AG20443 (cell line): ENCODE measurements around the gene FBXW8.
A peak's percentile ranks its signal among the peaks of the same experiment; 100 is the strongest.

Experiments
- DNase-seq: peaks from one replicate; pipeline ENCODE4 v3.0.0; 2012; ENCODE audit warnings: low spot score, mixed read lengths

The FBXW8 gene

DNA sequence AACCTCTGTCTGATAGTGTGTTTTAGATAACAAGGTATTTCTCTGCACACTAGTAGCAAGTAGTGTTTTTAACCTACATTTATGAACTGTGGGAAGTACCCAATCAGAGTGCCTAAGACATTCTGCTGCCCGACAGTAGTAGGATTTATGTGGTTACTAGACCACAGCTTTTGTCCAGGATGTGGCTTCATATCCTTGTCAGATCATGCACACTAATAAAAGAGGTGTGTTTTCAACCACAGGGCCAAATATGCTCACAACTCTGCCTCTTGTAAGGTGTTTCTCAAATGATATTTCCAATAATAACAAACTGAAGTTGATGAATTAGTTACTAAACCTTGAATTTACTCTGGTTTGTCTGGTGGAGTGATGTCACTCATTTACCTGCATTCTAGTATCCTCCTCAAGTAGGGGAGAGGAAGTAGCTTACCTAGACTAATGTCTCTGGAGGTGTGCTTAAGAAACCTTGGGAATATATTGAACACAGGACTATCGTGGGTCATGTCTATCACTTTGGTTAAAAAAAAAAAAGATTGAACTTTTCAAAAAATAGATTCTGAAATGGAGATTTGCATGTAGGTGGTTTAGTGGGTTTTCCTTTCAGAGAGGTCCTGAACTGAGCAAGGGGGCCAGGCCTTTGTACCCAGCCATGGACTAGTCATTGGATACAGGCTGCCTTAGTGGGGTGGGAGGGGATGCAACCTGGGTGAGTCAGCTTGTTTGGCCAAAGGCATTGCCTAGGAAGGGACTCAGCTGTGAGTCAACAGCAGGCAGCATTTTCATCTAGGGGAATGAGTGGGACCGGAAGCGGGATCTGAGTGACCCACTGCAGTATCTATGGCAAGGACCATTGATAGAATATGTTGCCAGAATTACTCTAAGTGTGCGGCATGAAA is 14.1 kb downstream of the FBXW8 start:
- DNase-seq: peak; percentile 82

DNA sequence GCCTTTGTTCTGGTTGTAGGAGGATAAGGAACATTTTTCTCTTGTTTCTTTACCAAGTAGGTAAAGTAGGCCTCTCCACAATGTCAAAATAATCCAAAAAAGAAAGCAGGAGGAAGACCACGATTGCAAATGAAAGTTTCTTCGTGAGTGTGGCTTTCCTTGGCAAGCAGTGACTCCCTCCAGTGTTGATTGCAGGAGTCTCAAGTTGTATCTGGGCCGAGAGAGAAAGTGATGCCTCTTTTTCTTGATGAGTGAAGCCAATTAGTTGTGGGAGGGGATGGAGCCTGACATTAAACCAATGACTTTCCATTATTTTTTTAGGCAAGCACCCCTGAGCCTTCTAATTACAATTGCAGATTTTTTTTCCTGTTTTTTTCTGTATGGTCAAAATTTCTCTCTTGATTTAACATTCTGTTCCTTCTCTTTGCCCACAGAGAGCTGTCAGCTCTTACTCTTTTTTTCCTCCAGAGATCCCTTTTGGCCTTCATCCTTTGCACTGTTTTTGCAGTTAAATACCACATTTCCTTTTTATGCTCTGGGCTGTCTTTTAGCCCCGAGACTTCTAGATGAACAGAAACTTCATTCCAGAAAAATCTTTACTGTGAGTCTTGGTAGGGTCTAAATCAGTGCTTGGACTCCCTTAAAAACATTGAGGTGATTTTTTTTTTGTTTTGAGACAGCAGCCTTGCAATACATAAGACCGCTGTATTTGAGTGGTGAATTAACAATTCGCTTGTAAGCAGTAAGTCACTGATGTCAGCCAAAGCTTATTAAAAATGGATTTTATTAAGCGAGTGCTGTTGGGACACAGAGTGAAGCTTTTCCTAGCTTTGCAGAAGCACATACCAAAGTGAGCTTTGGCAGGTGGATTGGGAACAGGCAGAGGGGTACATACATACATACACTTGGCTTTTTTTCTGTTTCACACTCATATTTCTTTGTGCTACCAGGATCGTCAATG is 15.8 kb downstream of the FBXW8 start:
- DNase-seq: no peak

DNA sequence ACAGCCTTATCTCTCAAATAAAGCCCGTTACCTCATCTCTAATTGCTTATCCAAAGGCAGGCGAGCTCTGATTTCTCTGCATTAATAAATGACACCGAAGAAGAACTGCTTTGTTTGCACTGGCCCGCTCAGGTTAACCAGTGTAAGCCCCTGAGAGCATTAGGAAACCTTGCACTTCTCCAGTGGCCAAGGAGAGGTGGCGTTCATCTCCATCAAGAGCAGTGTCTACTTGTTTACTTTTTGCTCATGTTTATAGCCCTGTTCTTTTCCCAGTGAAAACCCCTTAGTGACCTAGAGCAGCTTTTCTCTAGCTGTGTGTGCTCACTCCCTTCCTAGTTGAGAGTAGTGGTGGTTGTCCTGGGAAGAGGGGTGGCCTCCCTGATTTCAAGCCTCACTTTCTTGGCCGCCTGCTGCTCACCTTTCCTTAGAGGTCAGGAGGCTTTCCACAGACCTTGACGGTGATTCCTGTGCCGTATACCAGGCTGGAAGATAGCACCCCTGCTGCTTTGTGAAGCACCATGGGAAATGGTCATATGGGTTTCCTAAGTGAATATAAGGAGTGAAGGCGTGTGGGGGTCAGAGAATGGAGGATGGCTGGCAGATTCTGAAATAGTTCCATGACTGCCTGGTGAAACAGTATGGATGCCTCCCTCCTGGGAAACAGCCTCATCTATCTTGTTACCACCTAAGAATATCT is 16.6 kb downstream of the FBXW8 start:
- no peak for DNase-seq

DNA sequence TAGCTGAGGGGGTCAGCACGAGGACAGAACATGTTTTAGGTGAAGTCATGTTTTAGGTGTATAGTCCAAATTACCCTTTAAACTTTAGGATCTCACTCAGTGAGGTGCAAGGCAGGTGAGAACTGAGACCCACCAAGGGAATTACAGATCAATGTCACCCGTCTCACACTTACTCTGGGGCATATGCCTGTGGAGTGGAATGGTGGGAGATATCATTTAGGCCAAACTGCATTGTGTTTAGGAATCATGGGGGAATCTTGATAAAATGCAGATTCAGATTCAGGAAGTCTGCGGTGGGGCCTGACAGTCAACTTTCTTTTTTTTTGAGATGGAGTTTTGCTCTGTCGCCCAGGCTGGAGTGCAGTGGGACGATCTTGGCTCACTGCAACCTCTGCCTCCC is 17.8 kb downstream of the FBXW8 start:
- no peak for DNase-seq

DNA sequence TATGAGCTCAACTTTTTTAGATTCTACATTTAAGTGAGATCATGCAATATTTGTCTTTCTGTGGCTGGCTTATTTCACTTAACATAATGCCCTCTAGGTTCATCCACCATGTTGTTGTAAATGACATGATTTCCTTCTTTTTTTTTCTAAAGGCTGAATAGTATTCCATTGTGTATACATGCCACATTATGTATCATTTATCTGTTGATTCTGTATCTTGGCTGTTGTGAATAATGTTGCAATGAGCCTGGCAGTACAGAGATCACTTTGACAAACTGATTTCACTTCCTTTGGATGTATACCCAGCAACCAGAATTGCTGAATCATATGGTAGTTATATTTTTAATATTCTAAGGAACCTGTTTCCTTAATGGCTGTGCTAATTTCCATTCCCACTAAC is 19.1 kb downstream of the FBXW8 start:
- no peak for DNase-seq

DNA sequence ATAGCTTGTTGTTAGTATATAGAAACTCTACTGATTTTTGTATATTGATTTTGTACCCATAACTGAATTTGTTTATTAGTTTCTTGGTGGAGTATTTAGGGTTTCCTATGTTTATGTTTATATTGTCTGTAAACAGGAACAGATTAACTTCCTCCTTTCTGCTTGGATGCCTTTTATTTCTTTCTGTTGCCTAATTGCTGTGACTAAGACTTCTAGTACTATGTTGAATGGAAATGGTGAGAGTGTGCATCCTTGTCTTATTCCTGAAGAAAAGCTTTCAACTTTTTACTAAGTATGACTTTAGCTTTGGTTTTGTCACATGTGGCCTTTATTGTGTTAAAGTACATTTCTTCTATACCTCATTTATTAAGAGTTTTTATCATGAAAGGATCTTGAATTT is 20.9 kb downstream of the FBXW8 start:
- DNase-seq: no peak

DNA sequence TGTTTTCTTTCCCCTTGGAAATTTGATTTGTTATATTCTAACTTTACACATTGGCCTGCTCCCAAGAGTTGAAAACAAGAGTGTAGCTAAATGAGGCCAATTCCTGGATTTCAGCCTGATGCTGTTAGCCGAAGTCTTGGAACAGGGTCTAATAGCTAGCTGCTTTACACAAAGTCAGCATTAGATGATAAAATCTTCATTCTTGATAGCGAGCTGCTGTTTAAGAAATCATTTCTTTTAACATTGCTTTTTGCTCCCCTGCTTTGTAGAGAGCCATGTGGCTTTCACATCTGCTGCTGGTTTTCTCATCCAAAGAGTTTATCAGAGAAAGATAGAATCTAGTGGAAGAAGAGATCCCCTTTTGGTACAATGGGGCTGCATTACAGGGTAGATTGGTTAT is 22.3 kb downstream of the FBXW8 start:
- no peak for DNase-seq

DNA sequence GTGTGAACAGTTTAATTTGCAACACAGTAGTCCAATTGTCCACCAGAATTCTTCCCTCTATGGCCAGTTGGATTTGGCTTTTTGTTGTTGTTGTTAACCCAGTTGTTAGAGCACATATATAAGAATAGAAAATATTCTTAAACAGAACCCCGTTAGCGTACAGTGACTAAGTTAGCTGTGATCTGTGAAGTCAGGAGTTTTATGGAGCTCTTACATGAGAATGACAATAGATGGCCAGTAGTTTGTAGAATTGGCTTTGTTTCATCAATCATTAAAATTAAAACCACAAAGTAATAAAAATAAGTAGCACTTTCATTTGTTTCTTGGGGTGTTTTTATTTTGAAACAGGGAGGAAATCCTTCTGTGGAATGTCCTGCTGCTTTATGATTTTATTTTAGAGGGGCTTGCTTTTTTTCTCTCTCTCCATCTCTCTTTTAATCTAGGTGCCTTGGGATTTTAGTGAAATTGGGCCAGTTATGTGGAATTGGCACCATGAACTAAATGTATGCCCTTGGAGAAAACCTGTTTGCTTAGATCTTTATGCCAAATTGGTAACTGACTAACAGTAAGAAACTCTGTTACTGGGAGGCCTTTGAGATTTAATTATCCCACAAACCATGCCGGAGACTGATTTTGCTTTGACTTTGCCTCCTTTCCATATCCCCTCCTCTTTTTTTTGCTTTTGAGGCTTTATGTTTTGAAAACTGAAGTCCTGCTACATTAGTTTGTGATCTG is 22.9 kb downstream of the FBXW8 start:
- no peak for DNase-seq

DNA sequence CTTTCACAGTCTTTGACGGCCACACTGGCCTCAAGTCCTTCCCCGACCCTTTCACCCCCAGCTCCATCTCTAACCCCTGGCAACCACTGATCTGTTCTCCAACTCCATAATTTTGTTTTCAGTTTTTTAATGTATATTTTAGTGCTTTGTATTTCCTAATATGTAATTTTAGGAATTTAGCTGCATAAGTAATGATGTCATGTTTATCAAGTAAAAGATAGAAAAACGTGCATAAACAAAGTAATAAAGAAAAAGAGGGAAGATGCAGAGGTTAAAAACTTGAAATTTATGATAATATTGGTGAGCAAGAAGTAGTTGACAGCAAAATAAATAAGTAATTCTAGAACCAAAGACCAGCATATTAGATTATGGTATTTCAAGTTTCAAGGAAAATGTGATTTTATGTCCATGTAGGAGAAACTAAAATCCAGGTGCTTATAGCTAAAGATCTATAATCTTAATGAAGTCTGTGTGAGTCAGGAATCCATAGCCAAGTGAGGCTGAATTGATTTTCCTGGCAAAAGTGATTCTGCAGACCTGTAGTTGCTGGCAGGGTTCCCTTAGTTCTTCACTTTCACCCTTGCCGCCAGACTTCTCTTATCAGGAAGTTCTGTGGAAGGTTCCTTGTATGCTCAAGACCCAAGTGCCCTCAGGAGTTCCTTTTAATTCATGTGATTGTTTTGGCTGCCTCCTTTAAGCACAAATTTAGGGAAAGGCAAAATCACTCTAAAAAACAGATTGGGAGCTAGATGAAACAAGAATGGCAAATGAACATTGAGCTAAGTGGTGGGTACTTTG is 24.4 kb downstream of the FBXW8 start:
- no peak for DNase-seq

DNA sequence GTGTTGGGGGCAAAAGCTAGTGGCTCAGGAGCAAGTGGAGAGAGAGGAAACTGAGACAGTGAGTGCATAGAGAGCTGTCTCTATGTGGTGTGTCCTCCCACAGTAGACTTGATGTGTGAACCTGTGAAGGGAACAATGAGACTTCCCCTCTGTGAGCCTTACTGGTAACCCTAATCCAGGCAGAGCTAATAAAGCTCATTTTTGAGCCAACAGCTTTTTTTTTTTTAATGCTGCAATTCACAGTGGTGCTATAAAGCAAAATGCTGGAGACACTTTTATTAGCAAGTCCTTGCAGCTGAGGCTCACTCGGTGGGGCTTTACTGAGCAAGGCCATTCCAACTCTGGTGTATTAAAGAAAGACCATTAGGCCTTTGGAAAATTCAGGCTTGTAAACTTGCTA is 26.9 kb downstream of the FBXW8 start:
- DNase-seq: no peak

DNA sequence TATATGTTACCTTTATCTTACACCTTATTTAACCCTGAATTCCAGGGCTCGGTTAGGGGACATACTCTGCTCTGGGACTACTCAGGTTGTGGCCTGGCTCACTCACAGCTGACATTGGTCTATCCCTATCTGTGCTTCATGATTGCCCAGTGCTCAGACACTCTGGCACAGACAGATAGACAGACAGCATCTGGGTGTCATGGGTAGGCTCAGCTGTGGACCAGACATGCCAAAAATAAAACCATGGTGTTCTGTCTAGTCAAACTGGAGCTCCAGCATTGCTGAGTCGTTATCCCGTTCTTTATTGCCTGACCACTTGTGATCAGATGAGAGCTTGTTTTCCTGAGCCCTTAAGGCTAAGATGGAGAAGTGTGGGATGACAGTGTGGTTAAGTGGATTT is 29.0 kb downstream of the FBXW8 start:
- DNase-seq: no peak

DNA sequence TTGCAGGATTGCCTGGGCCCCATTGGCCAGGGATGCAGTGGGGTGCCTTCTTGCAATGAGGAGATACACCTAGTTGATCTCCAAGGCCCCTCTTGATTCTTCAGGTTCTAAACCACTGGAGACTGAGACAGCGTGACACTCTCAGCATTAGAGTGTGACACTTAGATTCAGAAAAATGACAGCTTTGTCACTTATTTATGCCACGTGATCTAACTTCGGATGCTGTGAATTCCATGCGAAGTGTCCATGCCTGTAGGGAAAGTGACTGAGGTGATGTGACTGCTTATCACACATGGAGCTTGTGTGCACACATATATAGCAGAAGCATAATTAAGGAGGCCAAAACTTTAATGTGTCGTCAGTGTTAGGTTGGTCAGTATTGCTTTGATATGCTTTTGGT is 30.4 kb downstream of the FBXW8 start:
- DNase-seq: no peak

DNA sequence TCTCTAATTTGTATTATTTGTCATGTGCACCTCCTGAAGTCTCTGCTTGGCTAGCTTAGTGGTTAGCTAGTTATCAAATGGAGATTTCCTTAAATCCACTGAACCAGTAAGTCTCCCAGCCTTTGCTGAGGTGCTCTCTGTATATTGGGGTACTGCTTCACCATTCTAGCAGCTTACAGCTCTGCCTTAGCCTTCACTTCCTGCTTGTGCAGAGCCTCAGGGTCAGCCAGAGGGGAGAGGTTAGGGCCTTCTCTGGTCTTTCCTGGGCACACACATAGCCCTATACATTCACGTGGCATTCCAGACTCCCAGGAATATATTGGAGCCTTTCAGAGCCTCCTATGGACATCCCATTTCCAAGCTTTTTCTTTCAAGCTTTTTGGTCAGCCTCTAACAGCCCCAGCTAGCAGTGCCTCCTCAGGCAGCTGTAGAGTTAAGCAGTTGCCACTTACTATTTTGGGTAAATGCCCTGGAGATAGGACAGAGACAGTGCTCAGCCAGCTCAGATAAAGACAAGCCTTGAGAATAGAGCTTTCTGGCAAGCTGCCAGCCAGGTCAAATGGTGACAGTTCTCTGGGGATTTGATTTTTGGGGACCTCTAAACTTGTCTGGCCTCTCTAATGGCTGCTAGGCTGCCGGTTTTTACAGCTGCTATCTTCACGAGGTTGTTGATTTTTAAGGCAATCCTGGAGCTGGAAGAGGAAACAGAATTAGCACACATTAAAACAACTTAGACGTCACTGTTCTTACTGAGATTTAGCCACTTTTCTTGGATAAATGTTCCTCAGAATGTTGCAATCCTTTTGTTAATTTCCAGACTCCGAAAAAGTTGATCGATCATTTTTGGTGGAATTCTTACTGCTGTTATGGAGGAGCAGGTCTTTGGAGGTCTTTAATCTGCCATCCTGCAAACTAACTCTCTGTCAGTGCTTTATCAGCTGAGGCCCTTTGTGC is 32.9 kb downstream of the FBXW8 start:
- DNase-seq: no peak

DNA sequence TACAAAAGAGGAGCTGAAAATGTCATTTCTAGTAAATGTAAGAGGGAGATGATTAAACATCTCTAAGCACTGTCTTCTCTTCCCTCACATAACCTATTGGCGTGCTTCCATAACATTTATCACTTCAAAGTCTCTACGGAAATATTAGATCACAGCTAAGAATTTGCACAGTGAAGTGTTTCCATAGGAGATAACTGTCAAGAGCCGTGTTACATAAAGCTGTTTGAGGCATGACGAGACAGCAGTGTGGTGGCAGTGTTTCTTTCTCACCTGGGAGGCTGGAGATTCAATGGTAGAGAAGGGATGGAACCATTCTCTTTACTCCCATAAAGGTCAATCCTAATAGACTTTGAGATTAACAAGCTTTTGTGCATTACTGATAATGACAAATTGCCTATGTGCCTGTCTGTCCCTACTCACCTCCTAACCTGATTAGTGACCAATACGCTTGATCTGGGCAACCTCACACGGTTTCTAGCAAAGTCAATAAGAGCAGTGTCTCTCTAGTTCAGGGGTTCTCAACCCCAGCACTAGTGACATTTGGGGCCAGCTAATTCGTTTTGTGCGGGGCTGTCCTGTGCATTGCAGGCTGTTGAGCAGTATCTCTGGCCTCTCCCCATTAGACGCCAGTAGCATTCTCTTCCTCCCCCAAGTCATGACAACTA is 35.3 kb downstream of the FBXW8 start:
- DNase-seq: no peak

DNA sequence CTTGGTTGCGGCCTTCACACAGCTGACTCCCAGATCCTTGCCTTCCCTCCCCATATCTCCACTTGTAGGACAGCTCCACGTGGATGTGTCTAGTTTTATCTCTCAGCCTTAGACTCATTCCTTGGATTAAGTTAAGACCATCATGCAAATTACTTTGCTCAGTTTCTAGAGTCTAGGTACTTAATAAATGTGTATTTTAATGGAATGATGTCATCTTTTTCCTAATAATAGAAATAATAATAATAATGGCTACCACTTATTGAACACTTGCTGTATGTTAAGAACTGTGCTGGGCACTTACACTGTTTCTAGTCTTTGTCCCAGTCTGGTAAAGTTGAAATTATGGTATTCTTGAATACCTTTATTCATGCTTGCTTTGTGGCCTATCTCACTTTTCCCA is 37.5 kb downstream of the FBXW8 start:
- DNase-seq: no peak

DNA sequence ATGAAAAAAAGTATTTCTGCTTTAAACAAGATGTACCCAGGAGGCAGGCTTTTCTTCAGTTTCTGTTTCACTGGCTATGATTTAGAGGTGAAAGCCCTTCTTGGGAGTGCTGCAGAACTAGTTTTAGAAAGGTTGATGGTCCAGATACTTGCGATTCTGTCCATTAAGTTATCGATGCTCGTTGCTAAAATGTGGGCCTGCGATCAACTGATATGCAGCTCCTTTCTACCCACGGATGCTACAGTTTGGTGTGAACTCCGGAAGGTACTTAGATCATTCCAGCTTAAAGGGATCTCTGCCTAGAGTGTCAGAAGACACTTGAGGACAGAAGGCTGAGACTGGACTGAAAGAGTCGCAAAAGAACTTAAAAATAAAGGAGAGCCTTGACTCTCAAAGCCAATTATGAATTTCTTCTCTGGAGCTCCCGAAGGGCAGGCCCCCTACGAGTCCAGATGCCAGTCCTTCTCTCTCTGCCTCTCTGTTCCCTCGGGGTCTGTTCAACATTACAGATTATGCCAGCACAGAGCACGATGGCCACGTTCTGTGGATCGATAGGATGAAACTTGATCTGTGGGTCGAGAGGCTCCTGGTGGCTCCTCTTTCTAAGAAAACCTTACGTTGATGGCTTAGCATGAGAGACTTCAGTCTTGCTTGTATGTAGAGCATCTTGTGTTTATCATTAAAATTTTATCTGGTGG is 40.0 kb downstream of the FBXW8 start:
- no peak for DNase-seq

DNA sequence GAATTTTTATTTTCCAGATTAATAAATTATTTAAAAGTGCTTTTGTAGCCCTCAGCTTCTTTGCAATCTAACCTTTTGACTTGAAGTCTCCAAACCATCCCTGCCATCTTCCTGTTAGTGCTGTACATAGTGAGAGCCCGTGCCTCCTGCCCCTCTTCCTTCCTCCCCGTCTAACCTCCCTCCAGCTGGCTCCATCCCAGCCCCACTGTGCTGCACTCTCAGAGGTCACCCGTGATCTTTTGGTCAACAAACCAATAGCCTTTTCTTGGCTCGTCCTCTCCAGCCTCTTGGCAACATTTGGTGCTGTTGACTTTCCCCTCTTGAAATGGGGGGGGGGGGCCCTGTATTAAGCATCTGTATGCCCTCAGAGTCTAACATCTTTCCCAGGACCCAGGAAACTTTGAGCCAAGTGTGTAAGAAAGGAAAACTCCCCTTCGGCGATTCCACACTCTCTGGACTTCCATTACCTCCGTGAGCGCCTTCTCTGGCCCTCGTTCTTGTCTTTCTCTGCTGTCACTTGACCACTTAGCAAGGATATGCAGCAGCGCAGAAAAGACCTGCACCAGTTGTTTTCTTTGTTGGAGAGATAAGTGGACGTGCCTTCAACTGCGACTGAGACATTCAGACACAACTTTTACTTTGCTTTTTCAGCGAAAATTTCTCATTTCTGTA is 44.1 kb downstream of the FBXW8 start:
- no peak for DNase-seq
